Hepatocyte (in vitro differentiated cells): ENCODE measurements around the gene GOLT1A. TPM values are rescaled to one million over a fixed set of nuclear protein-coding genes. Genes with fewer than 3 reads are reported as not detected.
A peak's percentile ranks its signal among the peaks of the same experiment; 100 is the strongest.

Source experiments
- DNase-seq: peaks from one replicate; pipeline ENCODE4 v3.0.0-alpha.2; 2016; ENCODE audit warnings: low spot score
- H2AFZ ChIP-seq: fragments of 200-600 bp; sonication (generic); 2 replicates; pipeline ENCODE4 v1.6.0; 2016; ENCODE audit warnings: antibody characterized with exemption, mild to moderate bottlenecking
- H3K27ac ChIP-seq: fragments of 200-600 bp; sonication (generic); 2 replicates; pipeline ENCODE4 v1.5.1; 2016; ENCODE audit warnings: mild to moderate bottlenecking
- H3K27me3 ChIP-seq: fragments of 200-600 bp; sonication (generic); 2 replicates; pipeline ENCODE4 v1.6.1; 2016
- H3K36me3 ChIP-seq: fragments of 200-600 bp; sonication (generic); replicated peaks from 2 replicates; pipeline ENCODE4 v1.5.1; 2016; ENCODE audit warnings: low read depth; ENCODE audit not compliant: insufficient read depth
- H3K4me1 ChIP-seq: fragments of 200-600 bp; sonication (generic); 2 replicates; pipeline ENCODE4 v1.5.1; 2016; ENCODE audit warnings: mild to moderate bottlenecking, moderate library complexity; ENCODE audit not compliant: insufficient read depth
- H3K4me2 ChIP-seq: fragments of 200-600 bp; sonication (generic); 2 replicates; pipeline ENCODE4 v1.6.0; 2016
- H3K4me3 ChIP-seq: fragments of 200-600 bp; sonication (generic); 2 replicates; pipeline ENCODE4 v1.5.1; 2016; ENCODE audit warnings: mild to moderate bottlenecking
- H3K79me2 ChIP-seq: fragments of 200-600 bp; sonication (generic); 2 replicates; pipeline ENCODE4 v1.6.0; 2017; ENCODE audit warnings: mild to moderate bottlenecking
- H3K9me2 ChIP-seq: fragments of 200-600 bp; sonication (generic); replicated peaks from 2 replicates; pipeline ENCODE4 v1.6.0; 2017; ENCODE audit warnings: mild to moderate bottlenecking; ENCODE audit not compliant: insufficient read depth
- H3K9me3 ChIP-seq: fragments of 200-600 bp; sonication (generic); 2 replicates; pipeline ENCODE4 v1.5.1; 2016; ENCODE audit warnings: low read depth, mild to moderate bottlenecking
- H4K20me1 ChIP-seq: fragments of 200-600 bp; sonication (generic); 2 replicates; pipeline ENCODE4 v1.6.0; 2016; ENCODE audit warnings: mild to moderate bottlenecking; ENCODE audit not compliant: insufficient read depth, poor library complexity, severe bottlenecking
- EZH2 ChIP-seq: fragments of 200-600 bp; sonication (generic); IDR thresholded peaks from 2 replicates; pipeline ENCODE4 v1.6.1; 2016; ENCODE audit warnings: antibody characterized with exemption, mild to moderate bottlenecking, borderline replicate concordance
- EZH2phosphoT487 ChIP-seq: fragments of 200-600 bp; sonication (generic); IDR thresholded peaks from one replicate; pipeline ENCODE4 v1.6.1; 2018; ENCODE audit warnings: antibody characterized with exemption, mild to moderate bottlenecking, low read depth, moderate library complexity; ENCODE audit not compliant: unreplicated experiment, severe bottlenecking
- WGBS: methylation state at CpG from one replicate; pipeline ENCODE4 v1.1.6; 2016; ENCODE audit warnings: low lambda C conversion rate; ENCODE audit errors: missing lambda C conversion rate; 5-methylcytosine and 5-hydroxymethylcytosine counted together
- polyA plus RNA-seq: library from polyadenylated mRNA; unstranded; fragments of >200 nt; fragmentation: Nextera tagmentation; extraction: Ambion mirVana; gene quantifications from 2 replicates; pipeline ENCODE4 v1.2.1, GENCODE V29; 2016
- total RNA-seq: library from RNA; depleted of rRNA; stranded (reverse); fragments of >200 nt; gene quantifications from 2 replicates; pipeline ENCODE4 v1.2.3, GENCODE V29; 2014
- TF ChIP-seq, protein P1 (sequence below): fragments of 200-600 bp; sonication (generic); IDR thresholded peaks from 2 replicates; pipeline ENCODE4 v1.5.1; 2016; ENCODE audit warnings: antibody characterized with exemption, mild to moderate bottlenecking; ENCODE audit not compliant: poor library complexity

Gene GOLT1A
- total and polyA plus RNA-seq, 2 experiments from 2014 or later: 13.6 to 36.0 TPM

GRCh38 chr1:204201348-204202040 lies 12.3 kb downstream of the GOLT1A start:
- TF ChIP-seq, protein P1, sequence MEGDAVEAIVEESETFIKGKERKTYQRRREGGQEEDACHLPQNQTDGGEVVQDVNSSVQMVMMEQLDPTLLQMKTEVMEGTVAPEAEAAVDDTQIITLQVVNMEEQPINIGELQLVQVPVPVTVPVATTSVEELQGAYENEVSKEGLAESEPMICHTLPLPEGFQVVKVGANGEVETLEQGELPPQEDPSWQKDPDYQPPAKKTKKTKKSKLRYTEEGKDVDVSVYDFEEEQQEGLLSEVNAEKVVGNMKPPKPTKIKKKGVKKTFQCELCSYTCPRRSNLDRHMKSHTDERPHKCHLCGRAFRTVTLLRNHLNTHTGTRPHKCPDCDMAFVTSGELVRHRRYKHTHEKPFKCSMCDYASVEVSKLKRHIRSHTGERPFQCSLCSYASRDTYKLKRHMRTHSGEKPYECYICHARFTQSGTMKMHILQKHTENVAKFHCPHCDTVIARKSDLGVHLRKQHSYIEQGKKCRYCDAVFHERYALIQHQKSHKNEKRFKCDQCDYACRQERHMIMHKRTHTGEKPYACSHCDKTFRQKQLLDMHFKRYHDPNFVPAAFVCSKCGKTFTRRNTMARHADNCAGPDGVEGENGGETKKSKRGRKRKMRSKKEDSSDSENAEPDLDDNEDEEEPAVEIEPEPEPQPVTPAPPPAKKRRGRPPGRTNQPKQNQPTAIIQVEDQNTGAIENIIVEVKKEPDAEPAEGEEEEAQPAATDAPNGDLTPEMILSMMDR: no peak
- TF ChIP-seq EZH2phosphoT487 (no peak), EZH2 (no peak)
- Histone ChIP-seq H3K9me2 (no peaks in the 10 kb centered on the region), H4K20me1 (no peaks in the 10 kb centered on the region), H3K27ac (no peak overlapping the region), H3K4me2 (no peak overlapping the region), H3K27me3 (no peaks in the 10 kb centered on the region), H2AFZ (no peak overlapping the region), H3K4me1 (peaks cover 12% of the 10 kb centered on the region), H3K36me3 (no peaks in the 10 kb centered on the region), H3K79me2 (no peaks in the 10 kb centered on the region), H3K4me3 (no peak overlapping the region), H3K9me3 (no peaks in the 10 kb centered on the region)
- 62% methylated on average over 12 of the region's 12 CpGs for WGBS
- no peak for DNase-seq

GRCh38 chr1:204199579-204199978 lies 14.2 kb downstream of the GOLT1A start:
- DNase-seq: no peak
- no peaks in the 10 kb centered on the region for H3K9me3 ChIP-seq
- H3K36me3 ChIP-seq: no peaks in the 10 kb centered on the region
- H3K27me3 ChIP-seq: no peaks in the 10 kb centered on the region
- peaks cover 12% of the 10 kb centered on the region for H3K4me1 ChIP-seq
- H4K20me1 ChIP-seq: no peaks in the 10 kb centered on the region
- no peak overlapping the region for H3K4me2 ChIP-seq
- H3K79me2 ChIP-seq: no peaks in the 10 kb centered on the region
- H2AFZ ChIP-seq: no peak overlapping the region
- TF ChIP-seq, protein P1: no peak
- TF ChIP-seq EZH2 (no peak), EZH2phosphoT487 (no peak)
- H3K9me2 ChIP-seq: no peaks in the 10 kb centered on the region
- peak overlapping the region; percentile 84 for H3K27ac ChIP-seq
- no peak overlapping the region for H3K4me3 ChIP-seq
- WGBS: 82% methylated on average over 9 of the region's 9 CpGs

GRCh38 chr1:204198348-204199340 lies 15.1 kb downstream of the GOLT1A start:
- Histone ChIP-seq H3K79me2 (no peaks in the 10 kb centered on the region), H3K36me3 (no peaks in the 10 kb centered on the region), H3K27ac (peak overlapping the region; percentile 84), H3K27me3 (no peaks in the 10 kb centered on the region), H3K4me1 (peaks cover 12% of the 10 kb centered on the region), H3K4me3 (no peak overlapping the region), H2AFZ (no peak overlapping the region), H3K9me2 (no peaks in the 10 kb centered on the region), H4K20me1 (no peaks in the 10 kb centered on the region), H3K4me2 (no peak overlapping the region), H3K9me3 (no peaks in the 10 kb centered on the region)
- DNase-seq: peak; percentile 78
- WGBS: 62% methylated on average over 18 of the region's 18 CpGs
- TF ChIP-seq EZH2phosphoT487 (no peak), EZH2 (no peak)
- TF ChIP-seq, protein P1: peak; percentile 33
